Measurements from ENCODE around the gene FAM8A1. TPM values are rescaled to one million over a fixed set of nuclear protein-coding genes. Genes with fewer than 3 reads are reported as not detected.

The FAM8A1 gene
- total and polyA plus RNA-seq, 9 of the 15 experiments (the other 6 are each of a cell fraction or from before 2014, with no cell fraction given): 4.9 to 23.6 (median 14.2) TPM

GRCh38 chr6:17600527-17601385, 654 bp downstream of the FAM8A1 start (continued):
- TF ChIP-seq SLC30A9 (CRISPR knock-in tag; IDR thresholded peaks at IDR 0.05): no peak
- peak; percentile 59 for TF ChIP-seq POLR2G (IDR thresholded peaks at IDR 0.05; ENCODE audit: low read depth, low read length)
- 0 out of 2 replicates have a peak, but pooled peaks have one; percentile 53 for TF ChIP-seq ZNF511 (CRISPR knock-in tag; IDR thresholded peaks at IDR 0.05)
- TF ChIP-seq TBP (optimal IDR thresholded peaks at IDR 0.05; ENCODE audit: low read depth, low read length): peak; percentile 2
- peak; percentile 18; the same call in 1 of the 2 replicates for TF ChIP-seq CREB3L1 (IDR thresholded peaks at IDR 0.05; ENCODE audit: borderline replicate concordance, low read depth)
- TF ChIP-seq JUND (IDR thresholded peaks at IDR 0.05; ENCODE audit: borderline replicate concordance, low read depth, low read length): no peak
- no peak for TF ChIP-seq JUND (tag; IDR thresholded peaks at IDR 0.05; ENCODE audit: borderline replicate concordance, low read depth, low read length)
- TF ChIP-seq CXXC5 (CRISPR knock-in tag; IDR thresholded peaks at IDR 0.05): peak; percentile 44; the same call in 1 of the 2 replicates
- 0 out of 2 replicates have a peak, but pooled peaks have one; percentile 25 for TF ChIP-seq RBM14 (IDR thresholded peaks at IDR 0.05; ENCODE audit: borderline replicate concordance, insufficient read depth, low read depth, low read length)
- peak; percentile 11; the same call in 1 of the 2 replicates for TF ChIP-seq SMARCC2 (IDR thresholded peaks at IDR 0.05; ENCODE audit: low read depth)
- TF ChIP-seq BCOR (IDR thresholded peaks at IDR 0.05): peak; percentile 58; the same call in 1 of the 2 replicates
- TF ChIP-seq ADNP (tag; IDR thresholded peaks at IDR 0.05): no peak
- no peak for TF ChIP-seq USF2 (CRISPR knock-in tag; IDR thresholded peaks at IDR 0.05)
- peak in 1 of 2 experiments; percentile 56; a peak in 2 of 4 replicates for TF ChIP-seq MAZ (CRISPR knock-in tag; conservative IDR thresholded peaks at IDR 0.05 in 1 of 2, IDR thresholded peaks at IDR 0.05 in 1 of 2)
- TF ChIP-seq CCNT2 (IDR thresholded peaks at IDR 0.05; ENCODE audit: borderline replicate concordance, extremely low read depth, insufficient read length, low read depth, low read length): peak; percentile 28
- TF ChIP-seq SP2 (IDR thresholded peaks at IDR 0.05; ENCODE audit: extremely low read depth, low read depth, low read length, poor library complexity, severe bottlenecking): no peak
- peak; percentile 41 to 76 for TF ChIP-seq E2F6 (IDR thresholded peaks at IDR 0.05; ENCODE audit: borderline replicate concordance in 1 of 2, extremely low read depth in 1 of 2, insufficient read depth in 1 of 2, insufficient read length in 1 of 2, low read depth in 1 of 2, low read length in 1 of 2, poor library complexity in 1 of 2, severe bottlenecking in 1 of 2)
- 0 out of 2 replicates have a peak, but pooled peaks have one; percentile 50 for TF ChIP-seq GATAD2B (IDR thresholded peaks at IDR 0.05; ENCODE audit: borderline replicate concordance)
- peak; percentile 55; the same call in 1 of the 2 replicates for TF ChIP-seq ELF1 (tag; IDR thresholded peaks at IDR 0.05)
- no peak for TF ChIP-seq ZNF134 (CRISPR knock-in tag; conservative IDR thresholded peaks at IDR 0.05)
- TF ChIP-seq SAP30 (IDR thresholded peaks at IDR 0.05; ENCODE audit: borderline replicate concordance, insufficient read depth, low read depth, low read length, poor library complexity, severe bottlenecking): peak; percentile 63
- TF ChIP-seq BHLHE40 (IDR thresholded peaks at IDR 0.05; ENCODE audit: low read length): peak; percentile 73

All from K562 (cell line).